C4-2B (cell line): ENCODE results near the gene EML6.

Source experiments
- H3K27ac ChIP-seq: fragments of 450-650 bp; 2 replicates; pipeline ENCODE4 v1.5.1; 2017
- ZFX ChIP-seq: fragments of 450-650 bp; IDR thresholded peaks from 2 replicates; pipeline ENCODE4 v1.6.1; 2017
- TF ChIP-seq, protein P1 (sequence below): fragments of 450-650 bp; conservative IDR thresholded peaks from 2 replicates; pipeline ENCODE4 v1.5.1; 2017; ENCODE audit warnings: mild to moderate bottlenecking

Gene EML6

GRCh38 chr2:54783349-54783748 lies 59.9 kb downstream of the EML6 start:
- TF ChIP-seq, protein P1, sequence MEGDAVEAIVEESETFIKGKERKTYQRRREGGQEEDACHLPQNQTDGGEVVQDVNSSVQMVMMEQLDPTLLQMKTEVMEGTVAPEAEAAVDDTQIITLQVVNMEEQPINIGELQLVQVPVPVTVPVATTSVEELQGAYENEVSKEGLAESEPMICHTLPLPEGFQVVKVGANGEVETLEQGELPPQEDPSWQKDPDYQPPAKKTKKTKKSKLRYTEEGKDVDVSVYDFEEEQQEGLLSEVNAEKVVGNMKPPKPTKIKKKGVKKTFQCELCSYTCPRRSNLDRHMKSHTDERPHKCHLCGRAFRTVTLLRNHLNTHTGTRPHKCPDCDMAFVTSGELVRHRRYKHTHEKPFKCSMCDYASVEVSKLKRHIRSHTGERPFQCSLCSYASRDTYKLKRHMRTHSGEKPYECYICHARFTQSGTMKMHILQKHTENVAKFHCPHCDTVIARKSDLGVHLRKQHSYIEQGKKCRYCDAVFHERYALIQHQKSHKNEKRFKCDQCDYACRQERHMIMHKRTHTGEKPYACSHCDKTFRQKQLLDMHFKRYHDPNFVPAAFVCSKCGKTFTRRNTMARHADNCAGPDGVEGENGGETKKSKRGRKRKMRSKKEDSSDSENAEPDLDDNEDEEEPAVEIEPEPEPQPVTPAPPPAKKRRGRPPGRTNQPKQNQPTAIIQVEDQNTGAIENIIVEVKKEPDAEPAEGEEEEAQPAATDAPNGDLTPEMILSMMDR: no peak
- TF ChIP-seq ZFX: no peak
- no peak overlapping the region for H3K27ac ChIP-seq

- H3K27ac ChIP-seq: no peak overlapping the region
- TF ChIP-seq, protein P1: no peak
- no peak for TF ChIP-seq ZFX
These were observed 63.8 kb downstream of the EML6 start for GRCh38 chr2:54787270-54787669.

DNA sequence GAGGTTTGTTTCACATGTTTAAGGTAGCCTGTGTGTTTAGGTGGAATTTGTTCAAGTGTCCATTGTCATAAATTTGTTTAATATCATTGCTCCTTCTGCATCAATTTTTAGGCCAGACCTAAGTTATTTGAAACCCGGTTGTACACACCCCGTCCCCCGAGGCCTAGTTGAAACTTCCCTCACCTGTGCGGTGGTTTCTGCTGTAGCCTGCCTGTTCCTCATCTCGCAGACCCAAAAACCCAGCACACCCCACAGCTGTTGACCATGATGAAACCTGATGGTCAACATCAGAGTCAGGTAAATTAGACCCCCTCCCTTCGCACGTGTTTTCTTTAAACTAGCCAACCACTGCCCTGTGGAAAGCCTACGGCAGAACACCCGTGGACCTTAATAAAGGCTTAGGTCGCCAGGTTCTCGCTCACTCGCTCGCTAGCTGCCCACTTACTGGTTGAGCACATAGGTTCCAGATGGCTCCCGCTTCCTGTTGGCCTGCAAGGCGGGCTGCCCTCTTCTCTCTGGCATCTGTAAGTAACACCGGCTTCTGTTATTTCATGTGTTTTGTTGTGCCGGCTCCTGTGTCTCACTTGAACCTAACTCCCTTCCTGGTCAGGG lies 64.4 kb downstream of the EML6 start:
- H3K27ac ChIP-seq: no peak overlapping the region
- TF ChIP-seq, protein P1: no peak
- TF ChIP-seq ZFX: no peak

- no peak overlapping the region for H3K27ac ChIP-seq
- TF ChIP-seq ZFX: no peak
- TF ChIP-seq, protein P1: no peak
These were observed 66.4 kb downstream of the EML6 start for GRCh38 chr2:54789878-54790277.

DNA sequence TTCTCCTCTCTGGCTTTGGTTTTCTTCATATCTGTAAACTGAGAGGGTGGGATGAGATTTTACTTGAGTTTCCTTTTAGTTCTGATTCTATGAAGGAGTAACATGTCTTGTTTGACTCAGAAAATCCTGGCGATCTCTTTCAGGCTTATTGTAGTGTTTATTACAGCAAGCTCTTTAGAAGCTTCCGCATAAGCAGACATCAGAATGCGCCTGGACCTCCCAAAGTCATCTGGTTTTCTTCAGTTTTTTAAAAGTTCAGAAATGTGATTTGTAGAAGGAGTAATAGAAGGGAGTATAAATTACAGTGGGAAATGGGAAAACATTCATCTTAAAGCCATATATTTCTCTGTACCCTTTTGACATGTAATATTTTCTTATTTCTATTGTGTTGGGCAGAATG lies 68.4 kb downstream of the EML6 start:
- no peak overlapping the region for H3K27ac ChIP-seq
- TF ChIP-seq, protein P1: no peak
- no peak for TF ChIP-seq ZFX

DNA sequence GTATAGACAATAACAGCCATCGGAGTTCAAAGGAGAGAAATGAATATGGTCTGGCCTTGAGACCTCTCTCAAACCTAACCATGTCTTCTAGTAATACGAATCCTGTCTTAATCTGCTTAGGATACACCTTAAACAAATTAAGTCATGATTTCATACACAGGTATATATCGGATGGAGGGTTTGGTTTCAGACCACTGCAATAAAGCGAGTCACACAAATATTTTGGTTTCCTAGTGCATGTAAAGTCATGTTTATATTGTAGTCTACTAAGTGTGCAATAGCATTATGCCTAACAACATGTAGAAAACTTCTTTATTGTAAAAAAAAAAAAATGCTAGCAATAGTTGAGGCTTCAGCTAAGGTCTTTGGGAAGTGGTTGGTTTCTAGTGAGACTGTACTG lies 73.8 kb downstream of the EML6 start:
- TF ChIP-seq ZFX: no peak
- TF ChIP-seq, protein P1: no peak
- H3K27ac ChIP-seq: no peak overlapping the region

DNA sequence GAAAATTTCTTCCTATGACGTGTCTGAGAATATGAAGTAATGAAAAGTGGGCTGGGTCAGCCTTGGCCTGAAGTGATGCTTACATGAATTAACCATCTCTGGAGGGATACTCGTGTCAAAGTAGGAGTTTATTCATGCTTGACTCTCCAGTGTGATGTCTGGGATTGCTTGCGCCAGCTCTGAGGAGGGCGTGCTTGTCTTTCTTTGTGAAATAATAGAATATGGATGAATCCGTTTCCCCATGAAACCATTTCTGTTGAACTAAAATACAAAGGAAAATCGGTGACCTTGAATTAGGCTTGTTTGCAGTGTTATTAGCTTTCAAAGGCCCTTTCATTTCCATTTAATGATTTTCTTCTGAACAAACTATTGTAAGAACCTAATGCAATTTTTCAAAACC lies 77.9 kb downstream of the EML6 start:
- TF ChIP-seq ZFX: no peak
- TF ChIP-seq, protein P1: no peak

More for the DNA sequence above, 77.9 kb downstream of the EML6 start:
- H3K27ac ChIP-seq: no peak overlapping the region
